DOHH2 (cell line): ENCODE results near the gene TUBD1.
A peak's percentile ranks its signal among the peaks of the same experiment; 100 is the strongest.
"Not testable (repeated sequence)": the region's sequence is repeated elsewhere in the genome, so short reads cannot be mapped to it uniquely, and the experiment has no call there.

ENCODE experiments used
- H3F3A ChIP-seq: fragments of 200-600 bp; sonication (generic), shearing (Covaris generic); 2 replicates; pipeline ENCODE4 v1.6.0; 2016; ENCODE audit warnings: antibody characterized with exemption, mild to moderate bottlenecking; ENCODE audit not compliant: control insufficient read depth, insufficient read depth
- H3K27ac ChIP-seq: fragments of 200-600 bp; sonication (generic); 2 replicates; pipeline ENCODE4 v1.5.1; 2014; ENCODE audit warnings: low read depth, mild to moderate bottlenecking, low read length, moderate library complexity
- H3K27me3 ChIP-seq: fragments of 200-600 bp; sonication (generic); 2 replicates; pipeline ENCODE4 v1.6.1; 2014; ENCODE audit warnings: mild to moderate bottlenecking, low read length, mixed read lengths; ENCODE audit not compliant: control insufficient read depth
- H3K36me3 ChIP-seq: fragments of 200-600 bp; sonication (generic); 2 replicates; pipeline ENCODE4 v1.6.1; 2014; ENCODE audit warnings: mild to moderate bottlenecking, low read length, moderate library complexity, mixed read lengths; ENCODE audit not compliant: control insufficient read depth
- H3K4me1 ChIP-seq: fragments of 200-600 bp; sonication (generic); 2 replicates; pipeline ENCODE4 v1.6.1; 2014; ENCODE audit warnings: mild to moderate bottlenecking, low read length, mixed read lengths; ENCODE audit not compliant: control insufficient read depth
- H3K4me2 ChIP-seq: fragments of 200-600 bp; sonication (generic); 2 replicates; pipeline ENCODE4 v1.6.0; 2014; ENCODE audit warnings: mild to moderate bottlenecking, low read length, moderate library complexity
- H3K4me3 ChIP-seq: fragments of 200-600 bp; sonication (generic); 2 replicates; pipeline ENCODE4 v1.5.1; 2014; ENCODE audit warnings: mild to moderate bottlenecking, low read length, mixed read lengths
- H3K79me2 ChIP-seq: fragments of 200-600 bp; sonication (generic); 2 replicates; pipeline ENCODE4 v1.6.1; 2014; ENCODE audit warnings: mild to moderate bottlenecking, low read length, mixed read lengths; ENCODE audit not compliant: control insufficient read depth
- H3K9me2 ChIP-seq: fragments of 200-600 bp; sonication (generic); replicated peaks from 2 replicates; pipeline ENCODE4 v1.6.1; 2014; ENCODE audit warnings: mild to moderate bottlenecking, low read length, mixed read lengths; ENCODE audit not compliant: control insufficient read depth
- H3K9me3 ChIP-seq: fragments of 200-600 bp; sonication (generic); 2 replicates; pipeline ENCODE4 v1.6.1; 2014; ENCODE audit warnings: antibody characterized with exemption, low read length, mixed read lengths; ENCODE audit not compliant: control insufficient read depth, insufficient read depth
- H4K20me1 ChIP-seq: fragments of 200-600 bp; sonication (generic); 2 replicates; pipeline ENCODE4 v1.6.0; 2014; ENCODE audit warnings: low read depth, mild to moderate bottlenecking, antibody characterized with exemption, low read length, moderate library complexity; ENCODE audit not compliant: control insufficient read depth, insufficient read depth
- EZH2phosphoT487 ChIP-seq: fragments of 200-600 bp; sonication (generic); IDR thresholded peaks from 2 replicates; pipeline ENCODE4 v1.6.1; 2017; ENCODE audit warnings: borderline replicate concordance, mild to moderate bottlenecking, antibody characterized with exemption, low read length, moderate library complexity, mixed read lengths
- TF ChIP-seq, protein P1 (sequence below): fragments of 200-600 bp; sonication (generic); IDR thresholded peaks from one replicate; pipeline ENCODE4 v1.5.1; 2014; ENCODE audit warnings: antibody characterized with exemption, mild to moderate bottlenecking, low read depth, low read length; ENCODE audit not compliant: poor library complexity, severe bottlenecking

Gene TUBD1

DNA sequence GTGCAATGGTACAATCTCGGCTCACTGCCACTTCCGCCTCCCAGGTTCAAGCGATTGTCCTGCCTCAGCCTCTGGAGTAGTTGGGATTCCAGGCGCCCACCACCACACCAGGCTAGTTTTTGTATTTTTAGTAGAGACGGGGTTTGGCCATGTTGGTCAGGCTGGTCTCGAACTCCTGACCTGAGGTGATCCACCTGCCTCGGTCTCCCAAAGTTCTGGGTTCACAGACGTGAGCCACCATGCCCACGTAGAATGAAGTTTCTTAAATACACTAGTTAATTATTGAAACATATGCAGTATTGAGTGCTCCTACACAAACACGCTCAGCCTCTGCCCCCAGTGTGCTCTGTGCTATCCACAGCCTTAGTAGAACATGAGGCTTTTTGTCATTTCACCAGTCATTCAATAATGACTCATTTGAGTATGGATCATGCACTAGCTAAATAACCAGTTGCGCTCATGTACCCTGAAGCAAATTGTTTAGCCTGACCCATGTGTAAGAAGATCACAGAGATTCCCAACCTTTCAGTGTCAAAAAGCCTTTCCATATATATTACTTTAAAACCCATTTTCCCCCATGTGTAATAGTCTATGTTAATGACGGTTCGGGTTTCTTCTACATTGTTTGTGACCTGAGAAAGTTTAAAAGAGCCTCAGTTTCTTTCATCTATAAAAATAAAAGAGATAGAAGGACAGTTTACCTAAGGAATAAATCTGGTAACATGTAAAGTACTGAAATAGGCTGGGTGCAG is 49.7 kb downstream of the TUBD1 start:
- Histone ChIP-seq H3F3A (peaks cover 27% of the 10 kb centered on the region), H3K9me2 (no peaks in the 10 kb centered on the region), H3K79me2 (peaks cover 74% of the 10 kb centered on the region), H3K9me3 (no peaks in the 10 kb centered on the region), H3K27me3 (no peaks in the 10 kb centered on the region), H3K4me1 (peaks cover 74% of the 10 kb centered on the region), H4K20me1 (no peaks in the 10 kb centered on the region), H3K4me2 (no peak overlapping the region), H3K27ac (peak overlapping the region; percentile 16; the same call in 1 of the 2 replicates), H3K4me3 (no peak overlapping the region), H3K36me3 (peaks cover 36% of the 10 kb centered on the region)
- no peak for TF ChIP-seq EZH2phosphoT487
- TF ChIP-seq, protein P1, sequence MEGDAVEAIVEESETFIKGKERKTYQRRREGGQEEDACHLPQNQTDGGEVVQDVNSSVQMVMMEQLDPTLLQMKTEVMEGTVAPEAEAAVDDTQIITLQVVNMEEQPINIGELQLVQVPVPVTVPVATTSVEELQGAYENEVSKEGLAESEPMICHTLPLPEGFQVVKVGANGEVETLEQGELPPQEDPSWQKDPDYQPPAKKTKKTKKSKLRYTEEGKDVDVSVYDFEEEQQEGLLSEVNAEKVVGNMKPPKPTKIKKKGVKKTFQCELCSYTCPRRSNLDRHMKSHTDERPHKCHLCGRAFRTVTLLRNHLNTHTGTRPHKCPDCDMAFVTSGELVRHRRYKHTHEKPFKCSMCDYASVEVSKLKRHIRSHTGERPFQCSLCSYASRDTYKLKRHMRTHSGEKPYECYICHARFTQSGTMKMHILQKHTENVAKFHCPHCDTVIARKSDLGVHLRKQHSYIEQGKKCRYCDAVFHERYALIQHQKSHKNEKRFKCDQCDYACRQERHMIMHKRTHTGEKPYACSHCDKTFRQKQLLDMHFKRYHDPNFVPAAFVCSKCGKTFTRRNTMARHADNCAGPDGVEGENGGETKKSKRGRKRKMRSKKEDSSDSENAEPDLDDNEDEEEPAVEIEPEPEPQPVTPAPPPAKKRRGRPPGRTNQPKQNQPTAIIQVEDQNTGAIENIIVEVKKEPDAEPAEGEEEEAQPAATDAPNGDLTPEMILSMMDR = no peak

DNA sequence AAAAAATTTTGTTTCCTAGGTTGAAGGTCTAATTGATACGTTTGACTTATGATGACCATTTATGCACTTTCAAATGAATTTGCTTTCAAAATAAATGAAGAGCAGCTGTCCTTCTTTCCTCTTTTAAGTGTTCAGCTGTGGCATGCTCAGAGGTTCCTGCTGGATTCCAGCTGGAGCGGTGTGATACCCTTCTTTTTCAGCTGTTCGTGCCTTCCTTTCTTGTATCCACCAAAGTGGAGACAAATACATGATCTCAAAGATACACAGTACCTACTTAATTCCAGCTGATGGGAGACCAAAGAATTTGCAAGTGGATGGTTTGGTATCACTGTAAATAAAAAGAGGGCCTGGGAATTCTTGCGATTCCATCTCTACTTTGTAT is 50.9 kb downstream of the TUBD1 start:
- H3K9me3 ChIP-seq, H3K4me3 ChIP-seq, H4K20me1 ChIP-seq, H3K27me3 ChIP-seq, H3K9me2 ChIP-seq, H3K27ac ChIP-seq: not testable (repeated sequence)
- H3F3A ChIP-seq = peaks cover 33% of the 10 kb centered on the region
- peaks cover 69% of the 10 kb centered on the region for H3K4me1 ChIP-seq
- H3K79me2 ChIP-seq = peaks cover 79% of the 10 kb centered on the region
- peaks cover 37% of the 10 kb centered on the region for H3K36me3 ChIP-seq
- H3K4me2 ChIP-seq = peak overlapping the region; percentile 73; the same call in 1 of the 2 replicates

DNA sequence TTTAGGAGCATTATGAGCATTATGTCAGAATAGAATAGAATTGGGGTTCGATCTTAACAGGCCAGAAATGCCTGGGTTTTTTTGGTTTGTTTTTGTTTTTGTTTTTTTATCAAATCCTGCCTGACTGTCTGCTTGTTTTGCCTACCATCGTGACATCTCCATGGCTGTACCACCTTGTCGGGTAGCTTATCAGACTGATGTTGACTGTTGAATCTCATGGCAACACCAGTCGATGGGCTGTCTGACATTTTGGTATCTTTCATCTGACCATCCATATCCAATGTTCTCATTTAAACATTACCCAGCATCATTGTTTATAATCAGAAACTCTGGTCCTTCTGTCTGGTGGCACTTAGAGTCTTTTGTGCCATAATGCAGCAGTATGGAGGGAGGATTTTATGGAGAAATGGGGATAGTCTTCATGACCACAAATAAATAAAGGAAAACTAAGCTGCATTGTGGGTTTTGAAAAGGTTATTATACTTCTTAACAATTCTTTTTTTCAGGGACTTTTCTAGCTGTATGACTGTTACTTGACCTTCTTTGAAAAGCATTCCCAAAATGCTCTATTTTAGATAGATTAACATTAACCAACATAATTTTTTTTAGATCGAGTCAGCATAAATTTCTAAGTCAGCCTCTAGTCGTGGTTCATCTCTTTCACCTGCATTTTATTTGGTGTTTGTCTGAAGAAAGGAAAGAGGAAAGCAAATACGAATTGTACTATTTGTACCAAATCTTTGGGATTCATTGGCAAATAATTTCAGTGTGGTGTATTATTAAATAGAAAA is 51.5 kb downstream of the TUBD1 start:
- peak overlapping the region; percentile 73 for H3K4me2 ChIP-seq
- peak overlapping the region; percentile 90 for H3K4me3 ChIP-seq
- peaks cover 79% of the 10 kb centered on the region for H3K79me2 ChIP-seq
- H3K27ac ChIP-seq, H3K9me3 ChIP-seq, H4K20me1 ChIP-seq, H3K27me3 ChIP-seq, H3K9me2 ChIP-seq: not testable (repeated sequence)
- H3F3A ChIP-seq = peaks cover 30% of the 10 kb centered on the region
- H3K36me3 ChIP-seq = peaks cover 37% of the 10 kb centered on the region
- H3K4me1 ChIP-seq = peaks cover 69% of the 10 kb centered on the region

DNA sequence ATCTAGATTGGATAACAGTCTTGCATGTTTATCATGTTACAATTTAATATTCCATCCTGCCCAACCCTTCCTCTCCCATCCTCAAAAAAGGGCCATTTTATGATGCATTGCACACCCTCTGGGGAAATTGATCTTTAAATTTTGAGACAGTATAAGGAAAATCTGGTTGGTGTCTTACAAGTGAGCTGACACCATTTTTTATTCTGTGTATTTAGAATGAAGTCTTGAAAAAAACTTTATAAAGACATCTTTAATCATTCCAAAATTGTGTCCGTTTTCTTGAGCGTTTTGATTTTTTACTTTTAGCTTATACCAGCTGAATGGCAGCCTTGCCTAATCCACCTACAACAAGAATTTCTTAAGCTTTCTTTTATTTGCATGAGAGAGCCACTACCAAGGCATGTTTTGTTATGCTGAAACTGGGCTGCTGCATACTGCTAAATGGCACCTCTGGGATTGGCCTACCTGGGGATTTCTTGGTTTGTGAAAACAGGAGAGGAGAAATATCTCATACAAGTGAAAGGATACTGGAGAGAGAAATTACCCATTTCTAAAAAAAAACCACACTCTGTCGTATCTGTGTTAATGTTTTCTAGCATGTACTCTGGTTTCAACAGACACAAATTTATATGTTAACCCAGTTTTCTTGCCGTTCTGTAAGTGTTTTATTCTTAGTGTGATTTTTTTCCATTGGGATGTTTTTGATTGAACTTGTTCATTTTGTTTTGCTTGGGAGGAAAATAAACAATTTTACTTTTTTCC is 52.2 kb downstream of the TUBD1 start:
- no peaks in the 10 kb centered on the region for H3K9me3 ChIP-seq
- peaks cover 37% of the 10 kb centered on the region for H3K36me3 ChIP-seq
- peaks cover 73% of the 10 kb centered on the region for H3K79me2 ChIP-seq
- no peak overlapping the region for H3K27ac ChIP-seq
- H3K4me2 ChIP-seq = peak overlapping the region; percentile 73
- no peak for TF ChIP-seq EZH2phosphoT487
- TF ChIP-seq, protein P1 = no peak
- H3K27me3 ChIP-seq = no peaks in the 10 kb centered on the region
- H3F3A ChIP-seq = peaks cover 23% of the 10 kb centered on the region
- H4K20me1 ChIP-seq = no peaks in the 10 kb centered on the region
- peaks cover 63% of the 10 kb centered on the region for H3K4me1 ChIP-seq
- H3K9me2 ChIP-seq = no peaks in the 10 kb centered on the region
- peak overlapping the region; percentile 90 for H3K4me3 ChIP-seq
